SK-N-DZ (cell line): ENCODE measurements around the gene POGZ.

Experiments
- DNase-seq: peaks from one replicate; pipeline ENCODE4 v3.0.0-alpha.2; 2015; ENCODE audit warnings: low spot score
- small RNA-seq, 2 experiments: library from RNA; depleted of rRNA; stranded (forward); fragments of <200 nt; gene quantifications; one replicate each; pipeline ENCODE3, GENCODE V24; 2014

Gene POGZ

GRCh38 chr1:151372058-151372934 is 87.0 kb downstream of the POGZ start, which contains the start of gene SELENBP1:
TSS of gene SELENBP1 (minus strand) at chr1:151372705. CDS start at chr1:151372641, 64 bp downstream.
- peak; percentile 57 for DNase-seq

- DNase-seq: no peak
Observed at GRCh38 chr1:151371370-151372057, 87.8 kb downstream of the POGZ start.

- no peak for DNase-seq
Observed at GRCh38 chr1:151370211-151370911, 88.9 kb downstream of the POGZ start.

GRCh38 chr1:151369621-151370048 is 89.7 kb downstream of the POGZ start:
- no peak for DNase-seq

- no peak for DNase-seq
Observed at GRCh38 chr1:151369302-151369610, 90.0 kb downstream of the POGZ start.

- DNase-seq: no peak
Observed at GRCh38 chr1:151368393-151369301, 90.6 kb downstream of the POGZ start.

- no peak for DNase-seq
Observed at GRCh38 chr1:151367658-151368392, 91.5 kb downstream of the POGZ start.

GRCh38 chr1:151364996-151365395 is 94.3 kb downstream of the POGZ start:
- no peak for DNase-seq

GRCh38 chr1:151362308-151363155 is 96.8 kb downstream of the POGZ start:
- DNase-seq: no peak

GRCh38 chr1:151361883-151362282 is 97.4 kb downstream of the POGZ start:
- DNase-seq: no peak

- no peak for DNase-seq
Observed at GRCh38 chr1:151356696-151357095, 102.6 kb downstream of the POGZ start.

Small RNAs within 50 kb of the gene (small RNA-seq; reads per million reads assigned to genes)
- 0.31 to 3.4 reads per million in 2 experiments for gene RNY4P25
